ENCODE results near the gene ZNF605.

ZNF605 gene

DNA sequence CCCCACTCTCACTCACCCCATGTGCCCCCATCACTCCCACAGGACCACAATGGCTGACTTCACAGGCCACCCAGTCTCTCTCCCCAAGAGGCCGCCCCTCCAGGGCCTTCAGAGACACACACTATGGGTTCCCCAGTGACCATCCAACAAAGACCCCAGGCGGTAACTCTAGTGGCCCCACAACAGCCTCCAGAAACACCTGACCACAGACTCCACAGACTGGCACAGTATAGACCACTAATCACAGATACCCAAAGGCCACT is 3.0 kb downstream of the ZNF605 start:
- Histone ChIP-seq H3K27me3 (ENCODE audit: insufficient read depth, poor library complexity, severe bottlenecking) (no peaks in the 10 kb centered on the region), H3K27ac (replicated peaks) (no peak overlapping the region), H3K4me3 (replicated peaks; ENCODE audit: insufficient read depth, low read length) (no peak overlapping the region)
- DNase-seq (ENCODE audit: low read depth in 1 of 2, low spot score in 1 of 2), result no peak
- TF ChIP-seq GABPA (IDR thresholded peaks at IDR 0.05; ENCODE audit: low read depth), result no peak
- TF ChIP-seq, protein P1, sequence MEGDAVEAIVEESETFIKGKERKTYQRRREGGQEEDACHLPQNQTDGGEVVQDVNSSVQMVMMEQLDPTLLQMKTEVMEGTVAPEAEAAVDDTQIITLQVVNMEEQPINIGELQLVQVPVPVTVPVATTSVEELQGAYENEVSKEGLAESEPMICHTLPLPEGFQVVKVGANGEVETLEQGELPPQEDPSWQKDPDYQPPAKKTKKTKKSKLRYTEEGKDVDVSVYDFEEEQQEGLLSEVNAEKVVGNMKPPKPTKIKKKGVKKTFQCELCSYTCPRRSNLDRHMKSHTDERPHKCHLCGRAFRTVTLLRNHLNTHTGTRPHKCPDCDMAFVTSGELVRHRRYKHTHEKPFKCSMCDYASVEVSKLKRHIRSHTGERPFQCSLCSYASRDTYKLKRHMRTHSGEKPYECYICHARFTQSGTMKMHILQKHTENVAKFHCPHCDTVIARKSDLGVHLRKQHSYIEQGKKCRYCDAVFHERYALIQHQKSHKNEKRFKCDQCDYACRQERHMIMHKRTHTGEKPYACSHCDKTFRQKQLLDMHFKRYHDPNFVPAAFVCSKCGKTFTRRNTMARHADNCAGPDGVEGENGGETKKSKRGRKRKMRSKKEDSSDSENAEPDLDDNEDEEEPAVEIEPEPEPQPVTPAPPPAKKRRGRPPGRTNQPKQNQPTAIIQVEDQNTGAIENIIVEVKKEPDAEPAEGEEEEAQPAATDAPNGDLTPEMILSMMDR (IDR thresholded peaks at IDR 0.05; ENCODE audit: insufficient read depth, low read length), result no peak

DNA sequence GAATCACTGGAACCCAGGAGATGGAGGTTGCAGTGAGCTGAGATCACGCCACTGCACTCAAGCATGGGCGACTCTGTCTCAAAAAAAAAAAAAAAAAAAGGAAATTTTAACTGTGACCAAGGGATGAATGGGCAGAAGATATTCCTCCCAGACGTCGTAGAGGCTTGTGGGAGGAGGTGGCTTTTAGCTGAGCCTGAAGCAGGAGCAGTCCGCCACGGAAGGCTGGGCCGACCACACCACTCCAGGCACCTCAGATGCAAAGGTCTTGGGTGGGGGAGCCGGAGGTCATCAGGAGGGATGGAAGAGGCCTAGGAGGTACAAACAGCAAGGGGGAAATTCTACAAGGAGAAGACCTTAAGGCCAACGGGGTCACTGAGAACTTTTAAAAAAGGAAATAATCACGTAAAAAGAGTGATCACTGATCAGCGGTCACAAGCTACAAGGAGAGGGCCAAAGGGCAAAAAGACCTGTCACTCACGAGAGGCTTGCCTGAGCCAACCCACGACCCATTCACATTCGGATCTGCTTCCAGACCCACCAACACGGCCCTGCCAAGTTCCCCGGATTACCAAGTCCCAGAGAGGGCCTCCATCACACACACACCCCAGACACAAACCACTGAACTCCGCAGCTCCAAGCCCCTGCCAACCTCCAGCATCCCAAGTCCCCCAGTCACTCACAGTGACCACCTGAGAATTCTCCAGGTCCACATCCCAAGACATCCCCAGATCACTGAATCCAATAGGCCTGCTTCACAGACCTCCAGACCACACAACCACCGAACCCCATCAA is 3.5 kb downstream of the ZNF605 start:
- Histone ChIP-seq H3K27me3 (ENCODE audit: insufficient read depth, poor library complexity, severe bottlenecking) (no peaks in the 10 kb centered on the region), H3K27ac (replicated peaks) (no peak overlapping the region), H3K4me3 (replicated peaks; ENCODE audit: insufficient read depth, low read length) (no peak overlapping the region)
- no peak for TF ChIP-seq SPI1 (IDR thresholded peaks at IDR 0.05; ENCODE audit: borderline replicate concordance, low read depth)
- TF ChIP-seq, protein P1 (IDR thresholded peaks at IDR 0.05; ENCODE audit: insufficient read depth, low read length), result no peak
- TF ChIP-seq POLR2AphosphoS5 (IDR thresholded peaks at IDR 0.05; ENCODE audit: low read depth), result no peak
- no peak for TF ChIP-seq GABPA (IDR thresholded peaks at IDR 0.05; ENCODE audit: low read depth)
- no peak for TF ChIP-seq REST (IDR thresholded peaks at IDR 0.05; ENCODE audit: insufficient replicate concordance, low read depth)
- DNase-seq (ENCODE audit: low read depth in 1 of 2, low spot score in 1 of 2), result no peak

- Histone ChIP-seq H3K27me3 (ENCODE audit: insufficient read depth, poor library complexity, severe bottlenecking) (no peaks in the 10 kb centered on the region), H3K27ac (replicated peaks) (no peak overlapping the region), H3K4me3 (replicated peaks; ENCODE audit: insufficient read depth, low read length) (no peak overlapping the region)
- TF ChIP-seq SPI1 (IDR thresholded peaks at IDR 0.05; ENCODE audit: borderline replicate concordance, low read depth) (no peak), REST (IDR thresholded peaks at IDR 0.05; ENCODE audit: insufficient replicate concordance, low read depth) (no peak), GABPA (IDR thresholded peaks at IDR 0.05; ENCODE audit: low read depth) (no peak), POLR2AphosphoS5 (IDR thresholded peaks at IDR 0.05; ENCODE audit: low read depth) (no peak)
- TF ChIP-seq, protein P1 (IDR thresholded peaks at IDR 0.05; ENCODE audit: insufficient read depth, low read length), result no peak
- DNase-seq (ENCODE audit: low read depth in 1 of 2, low spot score in 1 of 2), result no peak
Measured at GRCh38 chr12:132951649-132952048, 4.5 kb downstream of the ZNF605 start.

Measured in HL-60 (cell line).